Sigmoid colon (tissue), 7 donors: ENCODE measurements around the gene TAF8. TPM values are rescaled to one million over a fixed set of nuclear protein-coding genes. Genes with fewer than 3 reads are reported as not detected.
A peak's percentile ranks its signal among the peaks of the same experiment; 100 is the strongest.

Experiments used
- DNase-seq: peaks from one replicate; pipeline ENCODE4 v3.0.0-alpha.2; 2019
- H3K27ac ChIP-seq, 4 donors: fragments of 200-600 bp; sonication (generic); one replicate each; pipeline ENCODE4 v1.5.1; 2016 to 2019; ENCODE audit warnings: mild to moderate bottlenecking in 1 of 4
- H3K27me3 ChIP-seq, 3 donors: fragments of 200-600 bp; sonication (generic); one replicate each; pipeline ENCODE4 v1.5.1; 2019; ENCODE audit warnings: mild to moderate bottlenecking in 1 of 3
- H3K36me3 ChIP-seq, 4 donors: fragments of 200-600 bp; sonication (generic); one replicate each; pipeline ENCODE4 v1.5.1; 2016 to 2019
- H3K4me1 ChIP-seq, 4 donors: fragments of 200-600 bp; sonication (generic); one replicate each; pipeline ENCODE4 v1.5.1; 2017 to 2019
- H3K4me3 ChIP-seq, 4 donors: fragments of 200-600 bp; sonication (generic); one replicate each; pipeline ENCODE4 v1.5.1; 2017 to 2019; ENCODE audit warnings: mild to moderate bottlenecking in 2 of 4, moderate library complexity in 1 of 4
- H3K9me3 ChIP-seq, 4 donors: fragments of 200-600 bp in 3 of 4; sonication (generic) in 3 of 4; one replicate each; pipeline versions ENCODE4 v1.5.1 to v1.6.1; 2013 to 2019
- EP300 ChIP-seq, 4 donors: sonication (generic); formaldehyde crosslinking; IDR thresholded peaks; one replicate each; pipeline ENCODE4 v1.6.1; 2017; ENCODE audit warnings: antibody characterized with exemption in 4 of 4
- POLR2A ChIP-seq, 2 donors: fragments of 450-650 bp; IDR thresholded peaks; one replicate each; pipeline ENCODE4 v1.6.1; 2016; ENCODE audit warnings: antibody characterized with exemption in 2 of 2, mild to moderate bottlenecking in 2 of 2, moderate library complexity in 2 of 2
- POLR2AphosphoS5 ChIP-seq, 4 donors: sonication (generic); formaldehyde crosslinking; IDR thresholded peaks; one replicate each; pipeline ENCODE4 v1.6.1; 2017; ENCODE audit warnings: antibody characterized with exemption in 4 of 4
- WGBS, 2 donors: extraction: QIAGEN DNeasy Blood & Tissue Kit; methylation state at CpG; one replicate each; pipeline ENCODE4 v1.1.7; 2013; 5-methylcytosine and 5-hydroxymethylcytosine counted together
- intact Hi-C: fragments of 100-400 bp; cut with DNase I; formaldehyde crosslinking; loops from one replicate; pipeline ENCODE4 v1.15.1; 2023
- polyA plus RNA-seq, 3 donors: library from polyadenylated mRNA; stranded (reverse); fragments of 200-250 nt; gene quantifications; one replicate each; pipeline ENCODE4 v1.2.3, GENCODE V29; 2013
- total RNA-seq, 4 donors: library from RNA; depleted of rRNA; stranded (reverse); fragments of >200 nt; gene quantifications; one replicate each; pipeline ENCODE4 v1.1.0, GENCODE V29; 2016
- TF ChIP-seq, protein P1 (sequence below), 4 experiments: fragments of 450-650 bp in 3 of 4; fragments of 200-600 bp in 1 of 4; IDR thresholded peaks; one replicate each; pipeline ENCODE4 v1.5.1; 2016 to 2019; ENCODE audit warnings: antibody characterized with exemption in 4 of 4, mild to moderate bottlenecking in 3 of 4, moderate library complexity in 2 of 4
- donor health status: healthy with polysubstance abuse.
- donor health status: Bipolar disorder and iron deficiency.
- donor health status: healthy.

TAF8 gene
- total and polyA plus RNA-seq, 7 donors, result 4.9 to 30.7 (median 20.3) TPM

DNA sequence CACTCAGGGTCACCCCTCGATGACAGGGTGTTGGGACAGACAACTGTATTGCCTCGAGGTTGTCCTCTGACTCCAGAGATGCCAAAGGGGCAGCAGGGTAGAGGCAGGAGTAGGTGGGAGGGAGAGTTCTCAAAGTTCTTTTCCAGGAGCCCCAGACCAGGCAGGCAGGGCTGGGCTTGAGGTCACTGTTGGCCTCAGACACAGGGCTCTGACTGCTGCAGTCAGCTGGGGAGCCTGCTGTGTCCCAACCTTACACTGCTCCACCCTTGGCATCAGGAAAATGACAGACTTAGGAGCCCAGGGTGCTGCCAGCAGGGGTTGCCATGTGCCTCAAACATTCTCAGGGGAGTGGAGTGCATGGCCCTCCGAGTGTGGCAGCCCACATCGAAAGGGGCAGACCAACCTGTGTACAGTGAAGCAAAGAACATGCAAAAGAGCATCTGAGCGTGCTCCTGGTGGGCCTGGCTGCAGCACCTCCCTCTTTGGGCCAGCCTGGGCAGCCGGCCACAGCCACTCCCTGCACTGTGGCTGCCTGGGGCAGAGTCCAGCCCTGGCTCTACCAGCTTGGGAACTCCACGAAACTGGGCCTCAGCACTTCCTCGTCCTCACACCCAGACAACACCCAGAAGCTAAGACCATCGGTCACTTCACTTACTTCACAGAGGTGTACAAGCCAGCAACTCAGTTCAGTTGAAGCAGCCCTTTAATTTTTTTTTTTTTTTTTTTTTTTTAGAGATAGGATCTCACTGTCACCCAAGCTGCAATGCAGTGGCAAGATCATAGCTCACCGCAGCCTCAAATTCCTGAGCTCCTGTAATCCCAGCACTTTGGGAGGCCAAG is 68.1 kb downstream of the TAF8 start:
- Histone ChIP-seq H3K9me3 (no peaks in the 10 kb centered on the region), H3K4me1 (peaks cover 0 to 6% (median 3%) of the 10 kb centered on the region in 4 donors), H3K27me3 (no peaks in the 10 kb centered on the region), H3K4me3 (no peak overlapping the region), H3K27ac (peak overlapping the region in 2 of 4 donors; percentile 36 to 42), H3K36me3 (no peaks in the 10 kb centered on the region)
- DNase-seq, result no peak
- 9 to 57% methylated on average over 10 of the region's 10 CpGs for WGBS, 2 donors
- TF ChIP-seq EP300 (IDR thresholded peaks at IDR 0.05), result no peak
- TF ChIP-seq POLR2AphosphoS5 (IDR thresholded peaks at IDR 0.05), result no peak
- TF ChIP-seq POLR2A (IDR thresholded peaks at IDR 0.05), result no peak
- TF ChIP-seq, protein P1, sequence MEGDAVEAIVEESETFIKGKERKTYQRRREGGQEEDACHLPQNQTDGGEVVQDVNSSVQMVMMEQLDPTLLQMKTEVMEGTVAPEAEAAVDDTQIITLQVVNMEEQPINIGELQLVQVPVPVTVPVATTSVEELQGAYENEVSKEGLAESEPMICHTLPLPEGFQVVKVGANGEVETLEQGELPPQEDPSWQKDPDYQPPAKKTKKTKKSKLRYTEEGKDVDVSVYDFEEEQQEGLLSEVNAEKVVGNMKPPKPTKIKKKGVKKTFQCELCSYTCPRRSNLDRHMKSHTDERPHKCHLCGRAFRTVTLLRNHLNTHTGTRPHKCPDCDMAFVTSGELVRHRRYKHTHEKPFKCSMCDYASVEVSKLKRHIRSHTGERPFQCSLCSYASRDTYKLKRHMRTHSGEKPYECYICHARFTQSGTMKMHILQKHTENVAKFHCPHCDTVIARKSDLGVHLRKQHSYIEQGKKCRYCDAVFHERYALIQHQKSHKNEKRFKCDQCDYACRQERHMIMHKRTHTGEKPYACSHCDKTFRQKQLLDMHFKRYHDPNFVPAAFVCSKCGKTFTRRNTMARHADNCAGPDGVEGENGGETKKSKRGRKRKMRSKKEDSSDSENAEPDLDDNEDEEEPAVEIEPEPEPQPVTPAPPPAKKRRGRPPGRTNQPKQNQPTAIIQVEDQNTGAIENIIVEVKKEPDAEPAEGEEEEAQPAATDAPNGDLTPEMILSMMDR (IDR thresholded peaks at IDR 0.05), result no peak
- intact Hi-C loops, result no loop called here

DNA sequence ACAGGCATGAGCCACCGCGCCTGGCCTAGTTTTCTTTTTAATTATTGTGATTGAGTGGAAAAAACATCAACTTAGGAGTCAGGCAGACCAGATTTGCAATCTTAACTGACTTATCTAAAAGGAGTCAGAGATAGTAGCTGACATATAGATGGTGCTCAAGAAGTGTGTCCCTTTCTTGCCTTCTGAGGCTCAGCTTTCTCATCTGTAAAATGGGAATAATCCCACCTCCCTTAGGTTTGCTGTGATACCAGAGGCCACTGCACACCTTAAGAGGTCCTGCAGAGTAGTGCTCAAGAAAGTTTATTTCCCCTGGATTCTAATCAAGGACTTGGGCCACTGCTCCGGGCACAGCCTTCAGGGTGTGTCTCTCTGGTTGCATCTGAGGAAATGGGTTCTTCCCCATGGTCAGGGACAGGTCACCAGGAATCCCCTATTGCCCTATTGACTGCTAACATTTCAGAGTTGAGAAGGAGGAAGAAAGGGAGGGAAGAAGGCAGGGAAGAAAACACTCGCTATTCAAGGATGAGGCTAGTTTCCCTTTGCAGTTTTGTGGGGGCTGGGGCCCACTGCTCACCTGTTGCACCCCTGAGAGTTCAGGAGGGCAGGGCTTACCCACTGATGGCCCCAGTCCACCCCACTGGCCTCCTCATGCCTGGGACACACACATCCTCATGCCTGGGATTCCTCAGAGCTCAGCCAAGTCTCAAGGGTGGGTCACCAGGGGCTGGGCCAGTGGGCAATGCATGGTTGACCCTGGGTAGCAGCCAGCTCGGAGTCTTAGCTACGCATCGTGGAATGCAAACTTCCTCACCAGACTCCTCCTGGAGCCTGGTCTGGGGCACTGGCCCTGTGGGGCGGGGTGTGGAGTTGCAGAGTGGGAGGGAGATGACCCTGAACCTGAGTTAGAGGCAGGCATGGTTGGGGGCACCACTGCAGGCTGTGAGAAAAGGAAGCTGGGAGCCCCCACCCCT is 70.9 kb downstream of the TAF8 start:
- 54 to 79% methylated on average over 8 of the region's 8 CpGs for WGBS, 2 donors
- intact Hi-C loops, result no loop called here
- DNase-seq, result no peak
- H3K36me3 ChIP-seq, result no peaks in the 10 kb centered on the region
- H3K27ac ChIP-seq, result no peak overlapping the region
- no peak overlapping the region for H3K4me3 ChIP-seq
- H3K9me3 ChIP-seq, result no peaks in the 10 kb centered on the region
- no peaks in the 10 kb centered on the region for H3K27me3 ChIP-seq
- peaks cover 0 to 6% (median 3%) of the 10 kb centered on the region in 4 donors for H3K4me1 ChIP-seq
- no peak for TF ChIP-seq POLR2AphosphoS5 (IDR thresholded peaks at IDR 0.05)
- no peak for TF ChIP-seq POLR2A (IDR thresholded peaks at IDR 0.05)
- TF ChIP-seq, protein P1 (IDR thresholded peaks at IDR 0.05), result no peak
- no peak for TF ChIP-seq EP300 (IDR thresholded peaks at IDR 0.05)

DNA sequence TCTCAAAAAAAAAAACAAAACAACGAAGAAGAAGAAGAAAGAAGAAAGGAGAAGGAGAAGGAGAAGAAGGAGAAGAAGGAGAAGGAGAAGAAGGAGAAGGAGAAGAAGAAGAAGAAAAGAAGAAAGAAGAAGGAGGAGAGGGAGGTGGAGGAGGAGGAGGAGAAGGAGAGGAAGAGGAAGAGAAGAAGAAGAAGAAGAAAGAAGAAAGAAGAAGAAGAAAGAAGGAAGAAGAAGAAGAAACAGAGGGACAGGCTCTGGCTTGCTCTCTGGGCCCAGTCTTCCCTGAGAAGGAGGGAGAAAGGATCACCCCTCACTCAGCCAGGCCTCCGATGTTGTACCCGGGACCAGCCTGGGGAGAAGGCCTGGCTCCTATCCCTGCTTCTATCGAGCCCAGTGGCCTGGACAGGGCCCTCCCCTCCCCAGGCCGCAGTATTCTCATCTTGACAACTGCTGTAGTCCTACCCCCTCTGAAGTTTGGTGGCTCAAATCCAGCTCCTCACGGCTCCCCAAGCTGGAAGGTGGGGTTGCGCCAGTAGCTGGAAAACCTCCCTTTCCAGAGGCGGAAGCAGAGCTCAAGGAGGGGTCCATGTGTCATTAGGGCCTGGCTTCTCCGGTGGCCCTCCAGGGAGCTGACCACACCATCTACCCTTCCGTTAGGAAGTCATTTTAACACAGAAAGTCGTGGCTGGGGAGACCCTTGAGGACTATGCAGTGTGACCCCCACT is 73.2 kb downstream of the TAF8 start:
- intact Hi-C loops, result no loop called here
- Histone ChIP-seq H3K27me3 (no peaks in the 10 kb centered on the region), H3K9me3 (no peaks in the 10 kb centered on the region), H3K27ac (peak overlapping the region in 2 of 4 donors; percentile 17 to 59), H3K4me3 (no peak overlapping the region), H3K4me1 (peaks cover 0 to 2% (median under 1%) of the 10 kb centered on the region in 4 donors), H3K36me3 (no peaks in the 10 kb centered on the region)
- DNase-seq, result no peak
- WGBS, 2 donors, result 79 to 82% methylated on average over 11 of the region's 11 CpGs
- TF ChIP-seq, protein P1 (IDR thresholded peaks at IDR 0.05), result no peak
- no peak for TF ChIP-seq POLR2A (IDR thresholded peaks at IDR 0.05)
- TF ChIP-seq POLR2AphosphoS5 (IDR thresholded peaks at IDR 0.05), result no peak
- TF ChIP-seq EP300 (IDR thresholded peaks at IDR 0.05), result no peak

DNA sequence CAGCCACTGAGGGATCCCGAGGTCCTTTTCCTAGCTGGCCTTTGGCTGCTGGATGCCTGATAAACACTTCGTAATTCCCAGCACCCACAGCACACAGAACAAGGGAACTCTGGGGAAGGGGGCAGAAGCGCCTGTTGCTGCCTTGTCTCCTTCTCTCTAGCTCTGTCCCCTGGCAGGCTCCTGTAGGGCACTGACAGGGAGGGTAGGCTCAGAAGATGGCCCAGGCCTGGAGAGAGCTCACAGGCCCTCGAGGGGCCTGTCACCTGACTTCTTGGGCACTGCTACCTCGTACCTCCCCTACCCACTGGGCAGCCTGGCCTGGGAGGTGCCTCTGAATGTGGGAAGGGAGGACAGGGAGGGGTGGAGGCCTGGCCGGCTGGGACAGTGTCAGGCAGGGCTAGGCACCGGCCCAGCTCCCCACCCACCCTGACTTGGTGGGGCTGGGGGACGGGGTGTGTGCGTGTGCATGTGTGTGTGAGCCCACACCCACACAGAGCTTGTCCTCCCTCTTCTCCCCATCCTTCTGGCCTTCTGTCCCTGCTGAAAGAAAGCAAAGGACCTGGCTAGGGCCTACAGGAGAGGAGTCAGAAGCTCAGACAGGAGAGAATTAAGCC is 74.0 kb downstream of the TAF8 start:
- no peaks in the 10 kb centered on the region for H3K9me3 ChIP-seq
- peak overlapping the region in 2 of 4 donors; percentile 17 to 59 for H3K27ac ChIP-seq
- no peaks in the 10 kb centered on the region for H3K36me3 ChIP-seq
- H3K4me1 ChIP-seq, result no peaks in the 10 kb centered on the region
- 62 to 83% methylated on average over 9 of the region's 9 CpGs for WGBS, 2 donors
- H3K27me3 ChIP-seq, result no peaks in the 10 kb centered on the region
- intact Hi-C loops, result no loop called here
- TF ChIP-seq EP300 (IDR thresholded peaks at IDR 0.05) (no peak), POLR2AphosphoS5 (IDR thresholded peaks at IDR 0.05) (no peak), POLR2A (IDR thresholded peaks at IDR 0.05) (no peak)
- TF ChIP-seq, protein P1 (IDR thresholded peaks at IDR 0.05), result no peak
- DNase-seq, result no peak
- no peak overlapping the region for H3K4me3 ChIP-seq
